ENCODE results near the gene ROPN1L.

DNA sequence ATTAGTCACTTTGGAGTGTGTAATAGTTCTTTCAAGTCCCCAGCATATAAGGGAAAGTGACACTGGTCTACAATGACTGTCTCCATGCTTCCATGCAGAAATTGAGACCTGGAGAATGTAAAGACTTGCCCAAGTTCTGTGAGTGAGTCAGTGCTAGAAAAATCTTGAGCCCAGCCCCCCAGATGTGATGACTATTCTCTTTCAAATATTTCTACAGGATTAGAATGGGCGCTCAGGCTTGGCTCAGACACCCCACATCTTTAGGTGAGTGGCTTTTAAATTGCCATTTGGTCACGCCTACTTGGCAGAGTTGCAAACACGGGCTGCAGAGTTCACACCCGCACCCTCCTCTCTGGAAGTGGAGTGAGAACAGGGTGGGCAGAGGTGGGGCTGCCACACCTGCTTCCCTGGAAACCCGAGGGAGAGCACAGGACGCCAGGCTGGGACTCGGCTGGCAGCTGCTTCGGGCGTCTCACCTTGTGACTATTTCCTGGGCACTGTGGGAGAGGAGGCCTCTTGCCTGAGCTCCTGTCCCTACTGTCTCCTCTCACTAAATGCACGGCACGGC is 37.6 kb downstream of the ROPN1L start:
- TF ChIP-seq, protein P1, sequence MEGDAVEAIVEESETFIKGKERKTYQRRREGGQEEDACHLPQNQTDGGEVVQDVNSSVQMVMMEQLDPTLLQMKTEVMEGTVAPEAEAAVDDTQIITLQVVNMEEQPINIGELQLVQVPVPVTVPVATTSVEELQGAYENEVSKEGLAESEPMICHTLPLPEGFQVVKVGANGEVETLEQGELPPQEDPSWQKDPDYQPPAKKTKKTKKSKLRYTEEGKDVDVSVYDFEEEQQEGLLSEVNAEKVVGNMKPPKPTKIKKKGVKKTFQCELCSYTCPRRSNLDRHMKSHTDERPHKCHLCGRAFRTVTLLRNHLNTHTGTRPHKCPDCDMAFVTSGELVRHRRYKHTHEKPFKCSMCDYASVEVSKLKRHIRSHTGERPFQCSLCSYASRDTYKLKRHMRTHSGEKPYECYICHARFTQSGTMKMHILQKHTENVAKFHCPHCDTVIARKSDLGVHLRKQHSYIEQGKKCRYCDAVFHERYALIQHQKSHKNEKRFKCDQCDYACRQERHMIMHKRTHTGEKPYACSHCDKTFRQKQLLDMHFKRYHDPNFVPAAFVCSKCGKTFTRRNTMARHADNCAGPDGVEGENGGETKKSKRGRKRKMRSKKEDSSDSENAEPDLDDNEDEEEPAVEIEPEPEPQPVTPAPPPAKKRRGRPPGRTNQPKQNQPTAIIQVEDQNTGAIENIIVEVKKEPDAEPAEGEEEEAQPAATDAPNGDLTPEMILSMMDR (IDR thresholded peaks at IDR 0.05) = no peak
- no peak for TF ChIP-seq POLR2A (IDR thresholded peaks at IDR 0.05)
